AG04449 (cell line): ENCODE results near the gene OTOG.

Experiments used
- CTCF ChIA-PET: fragments of 350-600 bp; formaldehyde crosslinking; extraction: SDS; loops from one replicate; lab custom pipeline; 2021; ENCODE audit warnings: antibody characterized with exemption; lab: Yijun Ruan, JAX
- POLR2A ChIA-PET: fragments of 400-600, 350-600 bp; formaldehyde crosslinking; extraction: SDS; loops from one replicate; lab custom pipeline; 2020; ENCODE audit warnings: antibody characterized with exemption, inconsistent platforms; lab: Yijun Ruan, JAX
- DNase-seq: peaks from one replicate; pipeline ENCODE4 v3.0.0-alpha.2; 2010; ENCODE audit warnings: low read depth, low spot score
- H3K4me3 ChIP-seq: 2 replicates; pipeline ENCODE4 v1.5.1; 2011; ENCODE audit warnings: low read depth, mild to moderate bottlenecking, control low read depth, low read length
- TF ChIP-seq, protein P1 (sequence below): IDR thresholded peaks from one replicate; pipeline ENCODE4 v1.5.1; 2011; ENCODE audit warnings: mild to moderate bottlenecking, moderate library complexity, low read length, control low read depth, inconsistent platforms; ENCODE audit not compliant: insufficient read depth; ENCODE audit errors: missing control alignments

Gene OTOG

DNA sequence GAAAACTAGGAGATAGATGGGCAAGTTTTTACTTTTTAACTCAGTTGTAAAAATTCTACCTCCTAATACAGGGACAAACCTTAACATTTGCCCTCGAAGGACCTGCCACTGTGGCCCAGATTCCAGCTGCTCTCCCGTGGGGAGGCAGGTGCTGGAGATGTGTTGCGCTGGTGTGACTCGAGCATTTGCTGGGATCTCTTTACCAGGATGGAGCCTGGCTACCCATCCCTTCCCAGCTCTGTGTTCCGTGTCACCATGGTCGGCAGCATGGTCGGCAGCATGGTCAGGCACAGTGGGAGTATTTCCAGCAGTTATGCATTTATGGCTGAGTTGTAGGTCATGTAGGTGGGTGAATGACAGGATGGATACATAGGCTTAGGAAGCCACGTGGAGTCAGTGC lies 41.1 kb downstream of the OTOG start:
- ChIA-PET POLR2A (no interaction called here), CTCF (interaction anchor here (1.3 kb wide), 1 partner anchor 11 kb away, joined by 7 read pairs; no protein-coding TSS in a partner anchor)
- H3K4me3 ChIP-seq: no peak overlapping the region
- no peak for DNase-seq
- TF ChIP-seq, protein P1, sequence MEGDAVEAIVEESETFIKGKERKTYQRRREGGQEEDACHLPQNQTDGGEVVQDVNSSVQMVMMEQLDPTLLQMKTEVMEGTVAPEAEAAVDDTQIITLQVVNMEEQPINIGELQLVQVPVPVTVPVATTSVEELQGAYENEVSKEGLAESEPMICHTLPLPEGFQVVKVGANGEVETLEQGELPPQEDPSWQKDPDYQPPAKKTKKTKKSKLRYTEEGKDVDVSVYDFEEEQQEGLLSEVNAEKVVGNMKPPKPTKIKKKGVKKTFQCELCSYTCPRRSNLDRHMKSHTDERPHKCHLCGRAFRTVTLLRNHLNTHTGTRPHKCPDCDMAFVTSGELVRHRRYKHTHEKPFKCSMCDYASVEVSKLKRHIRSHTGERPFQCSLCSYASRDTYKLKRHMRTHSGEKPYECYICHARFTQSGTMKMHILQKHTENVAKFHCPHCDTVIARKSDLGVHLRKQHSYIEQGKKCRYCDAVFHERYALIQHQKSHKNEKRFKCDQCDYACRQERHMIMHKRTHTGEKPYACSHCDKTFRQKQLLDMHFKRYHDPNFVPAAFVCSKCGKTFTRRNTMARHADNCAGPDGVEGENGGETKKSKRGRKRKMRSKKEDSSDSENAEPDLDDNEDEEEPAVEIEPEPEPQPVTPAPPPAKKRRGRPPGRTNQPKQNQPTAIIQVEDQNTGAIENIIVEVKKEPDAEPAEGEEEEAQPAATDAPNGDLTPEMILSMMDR: no peak

DNA sequence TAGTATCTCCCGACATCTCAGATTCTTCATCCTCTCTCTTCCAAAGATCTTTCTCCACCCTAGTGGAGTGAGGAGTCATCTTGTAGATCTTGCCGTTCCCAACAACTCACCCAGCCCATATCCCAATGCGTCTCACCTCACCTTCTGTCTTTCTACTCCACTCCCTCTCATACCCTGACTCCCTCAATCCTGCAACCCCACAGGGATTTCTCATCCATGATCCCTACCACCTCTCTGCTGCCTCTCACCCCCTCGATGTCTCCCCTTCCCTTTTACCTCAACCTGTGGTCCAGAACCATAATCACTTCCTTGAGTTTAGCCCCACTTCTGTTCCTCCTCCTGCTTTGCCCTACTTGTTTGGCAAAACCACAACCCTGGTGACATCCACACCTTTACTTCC lies 41.7 kb downstream of the OTOG start:
- DNase-seq: no peak
- H3K4me3 ChIP-seq: no peak overlapping the region
- TF ChIP-seq, protein P1: no peak
- ChIA-PET CTCF (interaction anchor here (1.2 to 1.3 kb wide), 2 partner anchors 10 kb away, joined by 3 to 7 read pairs; no protein-coding TSS in a partner anchor), POLR2A (no interaction called here)

DNA sequence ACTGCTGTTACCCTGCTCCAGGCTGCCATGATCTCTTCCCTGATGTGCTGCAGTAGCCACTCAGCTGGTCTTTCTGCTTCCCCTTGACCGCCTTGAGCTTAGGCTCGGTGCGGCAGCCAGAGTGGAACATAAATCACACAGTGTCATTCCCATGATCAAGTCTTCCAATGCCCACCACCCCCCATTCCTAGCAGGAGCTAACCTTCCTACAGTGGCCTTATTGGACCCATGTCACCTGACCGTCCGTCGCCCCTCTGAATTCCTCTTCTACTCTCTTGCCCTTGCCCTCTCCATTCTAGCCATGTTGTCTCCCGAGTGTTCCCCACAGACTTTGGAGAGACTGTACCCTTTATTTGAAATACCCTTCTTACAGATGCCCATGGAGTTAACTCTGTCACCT lies 43.4 kb downstream of the OTOG start:
- CTCF ChIA-PET: no interaction called here

DNA sequence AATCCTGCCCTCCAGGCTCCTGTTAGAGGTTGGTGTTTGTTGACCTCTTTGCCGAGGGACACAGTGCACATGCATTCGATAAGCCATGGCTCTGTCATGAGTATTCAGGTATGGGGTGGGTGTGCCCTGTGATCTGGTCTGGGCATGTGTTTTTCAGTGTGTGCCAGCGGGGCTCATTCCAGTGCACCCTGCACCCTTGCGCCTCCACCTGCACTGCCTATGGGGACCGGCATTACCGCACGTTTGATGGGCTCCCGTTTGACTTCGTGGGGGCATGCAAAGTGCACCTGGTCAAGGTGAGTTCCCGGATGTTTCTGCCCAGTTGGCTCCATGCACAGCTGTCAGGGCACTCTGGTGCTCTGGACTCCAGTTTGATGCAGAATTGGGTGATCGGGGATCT lies 44.2 kb downstream of the OTOG start:
- H3K4me3 ChIP-seq: no peak overlapping the region
- CTCF ChIA-PET: no interaction called here
- TF ChIP-seq, protein P1: no peak
- no peak for DNase-seq
- POLR2A ChIA-PET: no interaction called here

More for the DNA sequence above, 43.4 kb downstream of the OTOG start:
- TF ChIP-seq, protein P1: no peak
- POLR2A ChIA-PET: no interaction called here
- DNase-seq: no peak
- H3K4me3 ChIP-seq: no peak overlapping the region

DNA sequence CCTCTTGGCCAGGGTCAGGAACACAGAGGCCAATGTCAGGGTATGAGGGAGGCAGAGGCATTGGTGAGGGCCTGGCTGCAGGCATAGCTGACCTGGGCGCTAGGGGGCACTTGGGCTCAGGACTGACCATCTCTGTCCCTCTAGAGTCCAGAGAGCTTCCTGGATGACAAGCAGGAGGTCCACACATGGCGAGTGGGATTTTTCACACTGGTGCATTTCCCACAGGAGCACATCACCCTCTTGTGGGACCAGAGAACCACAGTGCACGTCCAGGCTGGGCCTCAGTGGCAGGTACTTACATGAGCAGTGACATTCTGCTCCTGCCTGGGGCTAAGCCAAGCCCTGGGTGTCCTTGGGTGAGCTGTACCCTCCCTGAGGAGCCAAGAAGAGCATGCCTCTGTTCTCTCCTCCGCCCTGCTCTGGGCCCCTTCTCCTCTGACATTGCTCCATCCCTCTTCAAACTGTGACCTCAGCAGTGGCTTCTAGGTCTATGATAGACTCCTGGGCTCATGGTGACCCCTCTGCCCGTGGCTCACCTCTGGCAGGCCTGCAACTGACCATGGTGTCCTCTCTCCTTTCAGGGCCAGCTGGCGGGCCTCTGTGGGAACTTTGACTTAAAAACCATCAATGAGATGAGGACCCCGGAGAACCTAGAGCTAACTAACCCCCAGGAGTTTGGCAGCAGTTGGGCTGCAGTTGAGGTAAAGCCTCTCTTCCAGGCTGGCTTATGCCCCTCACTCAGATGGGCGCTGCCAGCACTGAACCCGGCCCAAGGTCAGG lies 46.6 kb downstream of the OTOG start:
- ChIA-PET POLR2A (no interaction called here), CTCF (no interaction called here)
- TF ChIP-seq, protein P1: no peak
- no peak for DNase-seq
- H3K4me3 ChIP-seq: no peak overlapping the region

DNA sequence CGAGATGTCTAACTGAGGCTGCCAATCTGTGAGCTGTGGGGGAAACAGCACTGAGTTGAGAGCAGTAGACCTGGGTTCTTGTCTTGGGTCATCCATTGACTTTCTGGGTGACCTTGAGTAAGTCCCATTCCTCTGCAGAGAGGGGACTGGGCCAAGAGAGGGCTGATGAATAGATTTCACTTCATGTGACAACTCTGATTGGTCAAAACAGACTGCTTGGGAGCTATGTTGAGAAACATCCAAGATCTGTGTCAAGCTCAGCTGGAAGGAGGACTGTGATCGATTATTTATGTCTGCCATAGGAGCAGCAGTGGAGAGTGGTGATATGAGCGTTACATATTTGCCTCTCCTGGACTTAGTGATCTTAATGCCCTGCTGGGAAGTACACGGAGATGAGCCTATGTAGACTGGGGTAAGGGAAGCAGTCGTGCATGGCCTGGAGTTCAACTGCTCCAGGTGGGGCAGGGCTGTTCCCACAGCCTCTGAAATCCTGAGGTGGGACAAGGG lies 47.7 kb downstream of the OTOG start:
- CTCF ChIA-PET: interaction anchor here (1.0 kb wide), 1 partner anchor 384 kb away, joined by 3 read pairs; no protein-coding TSS in a partner anchor
- TF ChIP-seq, protein P1: no peak
- POLR2A ChIA-PET: no interaction called here
- H3K4me3 ChIP-seq: no peak overlapping the region
- DNase-seq: no peak
